Inflammatory macrophage treated with lipopolysaccharide for 4 hours (primary cell): ENCODE data around the gene MRPL28.
"Not testable (repeated sequence)": the region's sequence is repeated elsewhere in the genome, so short reads cannot be mapped to it uniquely, and the experiment has no call there.

Experiments
- DNase-seq: peaks from one replicate; pipeline ENCODE4 v3.0.0-alpha.2; 2020

Gene MRPL28

GRCh38 chr16:373020-373598, 2.8 kb upstream of the MRPL28 start:
- no peak for DNase-seq

- no peak for DNase-seq
Observed at GRCh38 chr16:372302-372983, 2.1 kb upstream of the MRPL28 start.

GRCh38 chr16:371515-372301, 1.4 kb upstream of the MRPL28 start:
- no peak for DNase-seq

- DNase-seq: no peak
Observed at GRCh38 chr16:370979-371514, 709 bp upstream of the MRPL28 start.

GRCh38 chr16:369866-370436, 387 bp downstream of the MRPL28 start:
- DNase-seq: no peak

- no peak for DNase-seq
Observed at GRCh38 chr16:369275-369865, 968 bp downstream of the MRPL28 start.

GRCh38 chr16:368388-369158, 1.8 kb downstream of the MRPL28 start:
- DNase-seq: no peak

GRCh38 chr16:367333-367903, 2.9 kb downstream of the MRPL28 start:
- DNase-seq: no peak

- no peak for DNase-seq
Observed at GRCh38 chr16:366476-366875, 3.9 kb downstream of the MRPL28 start.

- DNase-seq: no peak
Observed at GRCh38 chr16:364595-365491, 5.5 kb downstream of the MRPL28 start.

- DNase-seq: no peak
Observed at GRCh38 chr16:363766-364490, 6.4 kb downstream of the MRPL28 start.

- DNase-seq: no peak
Observed at GRCh38 chr16:363110-363765, 7.1 kb downstream of the MRPL28 start.

- not testable (repeated sequence) for DNase-seq
Observed at GRCh38 chr16:362702-362999, 7.7 kb downstream of the MRPL28 start.

- peak; percentile 67 for DNase-seq
Observed at GRCh38 chr16:361872-362701, 8.3 kb downstream of the MRPL28 start.

GRCh38 chr16:361341-361871, 8.9 kb downstream of the MRPL28 start:
- no peak for DNase-seq

- DNase-seq: no peak
Observed at GRCh38 chr16:360698-361336, 9.5 kb downstream of the MRPL28 start.

GRCh38 chr16:359871-360697, 10.3 kb downstream of the MRPL28 start:
- DNase-seq: no peak
